ENCODE data around the gene DDIAS.
"Not testable (repeated sequence)": the region's sequence is repeated elsewhere in the genome, so short reads cannot be mapped to it uniquely, and the experiment has no call there.

The DDIAS gene

DNA sequence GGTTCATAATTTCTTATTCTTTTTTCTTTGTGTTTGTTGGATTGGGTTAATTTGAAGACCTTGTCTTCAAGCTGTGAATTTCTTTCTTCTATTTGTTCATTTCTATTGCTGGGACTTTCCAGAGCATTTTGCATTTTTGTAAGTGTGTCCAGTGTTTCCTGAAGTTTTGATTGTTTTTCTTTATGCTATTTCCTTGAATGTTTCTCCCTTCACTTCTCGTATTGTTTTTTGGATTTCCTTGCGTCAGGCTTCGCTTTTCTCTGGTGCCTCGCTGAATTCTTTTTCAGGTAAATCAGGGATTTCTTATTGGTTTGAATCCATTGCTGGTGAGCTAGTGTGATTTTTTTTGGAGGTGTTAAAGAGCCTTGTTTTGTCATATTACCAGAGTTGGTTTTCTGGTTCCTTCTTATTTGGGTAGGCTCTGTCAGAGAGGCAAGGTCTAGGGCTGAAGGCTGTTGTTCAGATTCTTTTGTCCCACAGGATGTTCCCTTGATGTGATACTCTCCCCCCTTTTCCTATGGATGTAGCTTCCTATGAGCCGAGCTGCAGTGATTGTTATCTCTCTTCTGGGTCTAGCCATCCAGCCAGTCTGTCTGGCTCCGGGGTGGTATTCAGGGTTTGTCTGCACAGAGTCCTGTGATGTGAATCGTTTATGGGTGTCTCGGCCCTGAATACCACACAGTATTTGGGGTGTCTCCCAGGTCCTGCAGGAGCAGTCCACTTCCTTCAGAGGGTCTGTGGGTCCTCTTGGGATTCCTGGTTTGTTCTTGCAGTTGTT lies 21.0 kb downstream of the DDIAS start:
- not testable (repeated sequence) for DNase-seq

GRCh38 chr11:82924522-82925224 lies 23.1 kb downstream of the DDIAS start:
- no peak for DNase-seq

DNA sequence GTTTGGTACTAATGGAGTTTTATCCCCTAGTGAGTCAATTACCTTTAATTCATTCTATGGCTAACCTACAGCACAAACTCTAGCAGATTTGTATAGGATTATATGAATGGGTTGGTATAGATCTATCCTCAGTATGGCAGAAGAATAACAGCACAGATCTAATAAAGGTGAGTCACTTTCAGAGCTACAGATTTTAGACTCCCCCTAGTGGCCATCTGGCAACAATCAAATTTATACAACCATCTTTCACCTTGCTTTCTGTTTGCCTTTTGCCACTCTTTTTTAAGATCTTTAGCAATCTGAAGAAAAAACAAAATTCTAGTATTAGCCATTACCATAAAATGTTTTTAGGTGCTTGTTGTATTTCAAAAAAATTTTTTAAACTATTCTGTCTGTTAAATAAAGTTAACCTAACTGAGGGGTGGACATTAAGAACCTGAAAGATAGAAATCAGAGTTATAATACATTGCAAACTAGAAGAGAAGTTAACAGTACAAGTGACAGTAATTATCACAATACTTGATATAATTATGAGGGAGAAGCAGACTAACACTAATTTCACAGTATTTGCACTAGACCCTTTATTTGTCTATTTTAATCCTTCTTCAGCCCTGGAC lies 25.8 kb downstream of the DDIAS start:
- DNase-seq: peak; percentile 65

- no peak for DNase-seq
These were observed 27.6 kb downstream of the DDIAS start for GRCh38 chr11:82929121-82929520.

- no peak for DNase-seq
These were observed 28.7 kb downstream of the DDIAS start for GRCh38 chr11:82930229-82930628.

DNA sequence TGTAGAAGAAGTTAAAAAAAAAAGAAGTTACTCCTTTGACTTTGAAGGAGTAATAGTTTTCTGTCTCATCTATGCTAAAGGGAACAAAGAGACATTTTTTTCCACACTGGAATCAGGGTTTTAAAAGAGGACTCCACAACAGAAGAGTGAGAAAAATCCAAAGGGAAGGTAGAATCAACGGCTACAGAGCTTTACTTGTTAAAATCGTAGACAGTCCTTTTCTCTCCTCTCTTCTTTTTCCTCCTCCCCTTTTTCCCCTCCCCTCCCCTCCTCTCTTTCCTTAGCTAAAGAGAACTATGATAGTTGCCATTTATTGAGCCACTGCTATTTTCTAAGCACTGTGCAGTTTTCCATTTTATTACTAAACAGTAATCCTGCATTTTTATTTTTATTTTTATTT lies 29.2 kb downstream of the DDIAS start:
- no peak for DNase-seq

- no peak for DNase-seq
These were observed 31.0 kb downstream of the DDIAS start for GRCh38 chr11:82932564-82932963.

DNA sequence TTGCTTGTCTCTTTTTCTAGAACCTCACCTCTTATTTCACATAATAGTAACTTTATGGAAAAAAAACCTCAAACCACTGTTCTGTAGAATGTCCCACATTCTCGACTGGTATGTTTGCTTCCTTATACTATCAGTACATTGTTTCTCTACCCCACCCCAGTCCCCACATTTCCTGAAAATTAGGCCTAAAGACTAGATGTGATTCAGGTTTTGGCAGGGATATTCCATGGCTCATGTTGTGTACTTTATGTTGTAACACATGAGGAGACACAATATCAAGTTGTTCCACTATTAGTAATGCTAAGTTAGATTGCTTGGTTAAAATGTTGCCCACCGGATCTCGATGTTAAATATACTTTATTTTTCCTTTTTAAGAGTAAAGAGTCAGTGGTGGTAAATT lies 34.7 kb downstream of the DDIAS start:
- no peak for DNase-seq

DNA sequence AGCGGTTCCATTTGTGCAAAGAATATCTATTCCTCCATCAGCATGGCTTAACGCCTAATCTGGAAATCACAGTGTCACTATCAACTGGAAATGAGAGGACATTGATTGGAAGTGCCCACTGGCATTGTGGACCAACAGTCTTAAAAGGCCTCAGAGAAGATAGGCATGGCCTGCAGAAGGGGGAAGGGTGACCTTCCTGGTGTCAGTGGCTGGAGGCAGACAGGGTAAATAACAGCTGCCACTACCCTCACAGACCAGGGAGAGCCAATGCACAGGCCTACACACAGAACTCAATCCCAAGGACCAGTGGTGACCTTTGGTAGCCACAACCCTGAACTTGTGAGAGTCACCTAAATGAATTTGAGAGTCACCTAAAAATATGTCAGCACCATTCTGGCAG lies 36.0 kb downstream of the DDIAS start:
- DNase-seq: no peak

DNA sequence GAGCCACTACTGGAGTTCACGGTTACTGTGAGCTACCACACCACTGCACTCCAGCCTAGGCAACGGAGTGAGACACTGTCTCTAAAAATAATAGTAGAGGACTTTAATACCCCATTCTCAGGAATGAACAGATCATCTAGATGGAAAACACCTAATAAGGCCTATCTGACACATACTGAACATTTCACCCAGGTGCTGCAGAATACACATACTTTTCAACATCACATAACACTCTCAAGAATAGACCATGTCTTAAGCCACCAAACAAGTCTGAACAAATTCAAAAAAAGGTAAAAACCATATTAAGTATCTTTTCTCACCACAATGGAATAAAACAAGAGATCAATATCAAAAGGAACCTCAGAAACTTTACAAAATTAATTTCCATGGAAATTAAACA lies 37.9 kb downstream of the DDIAS start:
- no peak for DNase-seq

DNA sequence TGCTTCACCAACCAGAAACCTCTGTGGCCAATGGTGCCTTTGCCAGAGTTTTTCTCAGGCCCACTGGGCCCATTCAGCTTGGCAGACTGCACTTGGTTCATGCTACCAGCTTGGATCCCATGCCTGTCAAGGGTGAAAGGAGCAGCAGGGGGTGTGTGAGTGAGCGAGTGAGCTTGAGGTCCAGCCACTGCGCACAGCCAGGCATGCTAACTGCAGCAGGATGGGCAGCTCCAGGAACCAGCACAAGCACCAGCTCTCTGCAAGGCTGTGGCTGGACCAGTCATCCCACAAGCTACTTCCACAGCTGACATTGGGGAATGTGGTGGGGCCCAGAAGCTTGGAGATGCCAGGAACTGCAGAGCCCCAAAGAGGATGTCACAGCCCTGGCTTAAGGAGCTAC lies 40.8 kb downstream of the DDIAS start:
- DNase-seq: no peak

DNA sequence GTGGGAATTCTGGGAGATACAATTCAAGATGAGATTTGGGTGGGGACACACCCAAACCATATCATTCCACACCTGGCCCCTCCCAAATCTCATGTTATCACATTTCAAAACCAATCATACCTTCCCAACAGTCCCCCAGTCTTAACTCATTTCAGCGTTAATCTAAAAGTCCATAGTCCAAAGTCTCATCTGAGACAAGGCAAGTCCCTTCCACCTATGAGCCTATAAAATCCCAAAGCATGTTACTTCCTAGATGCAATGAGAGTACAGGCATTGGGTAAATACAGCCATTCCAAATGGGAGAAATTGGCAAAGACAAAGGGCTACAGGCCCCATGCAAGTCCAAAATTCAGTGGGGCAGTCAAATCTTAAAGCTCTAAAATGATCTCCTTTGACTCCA lies 41.9 kb downstream of the DDIAS start:
- DNase-seq: not testable (repeated sequence)

GRCh38 chr11:82944198-82944597 lies 42.7 kb downstream of the DDIAS start:
- DNase-seq: no peak

DNA sequence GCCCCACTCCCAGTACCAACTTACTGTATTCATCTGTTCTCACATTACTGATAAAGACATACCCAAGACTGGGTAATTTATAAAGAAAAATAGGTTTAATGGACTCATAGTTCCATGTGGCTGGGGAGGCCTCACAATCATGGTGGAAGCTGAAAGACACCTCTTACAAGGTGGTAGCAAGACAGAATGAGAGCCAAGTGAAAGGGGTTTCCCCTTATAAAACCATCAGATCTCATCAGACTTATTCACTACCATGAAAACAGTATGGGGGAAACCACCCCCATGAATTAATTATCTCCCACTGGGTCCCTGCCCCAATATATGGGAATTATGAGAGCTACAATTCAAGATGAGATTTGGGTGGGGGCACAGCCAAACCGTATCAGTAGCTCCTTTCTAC lies 43.5 kb downstream of the DDIAS start:
- DNase-seq: not testable (repeated sequence)

DNA sequence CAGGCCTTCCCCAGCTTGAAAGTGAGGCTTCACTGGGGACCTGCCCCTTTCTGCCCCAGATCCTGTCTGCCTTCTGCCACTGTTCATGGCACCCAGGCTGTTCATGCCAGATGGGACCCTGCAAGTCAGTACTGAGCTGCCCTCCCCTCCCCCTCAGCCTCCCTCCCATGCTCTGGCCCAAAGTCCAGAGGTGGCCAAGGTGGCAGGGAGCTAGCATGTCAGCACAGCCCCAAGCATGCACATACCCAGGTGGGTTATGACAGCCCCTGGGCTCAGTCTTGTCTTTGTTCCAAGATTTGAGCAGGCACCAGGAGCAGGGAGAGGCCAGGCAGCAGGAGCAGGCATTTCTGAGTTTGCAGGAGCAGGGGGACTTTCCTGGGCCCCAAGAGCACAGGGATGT lies 44.1 kb downstream of the DDIAS start:
- no peak for DNase-seq

GRCh38 chr11:82949352-82949751 lies 47.8 kb downstream of the DDIAS start:
- no peak for DNase-seq

DNA sequence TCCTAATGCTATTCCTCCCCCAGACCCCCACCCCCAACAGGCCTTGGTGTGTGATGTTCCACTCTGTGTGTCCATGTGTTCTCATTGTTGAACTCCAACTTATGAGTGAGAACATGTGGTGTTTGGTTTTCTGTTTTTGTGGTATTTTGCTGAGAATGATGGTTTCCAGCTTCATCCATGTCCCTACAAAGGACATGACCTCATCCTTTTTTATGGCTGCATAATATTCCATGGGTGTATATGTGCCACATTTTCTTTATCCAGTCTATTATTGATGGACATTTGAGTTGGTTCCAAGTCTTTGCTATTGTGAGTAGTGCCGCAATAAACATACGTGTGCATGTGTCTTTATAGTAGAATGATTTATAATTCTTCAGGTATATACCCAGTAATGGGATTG lies 49.0 kb downstream of the DDIAS start:
- not testable (repeated sequence) for DNase-seq

GRCh38 chr11:82955736-82956453 lies 54.4 kb downstream of the DDIAS start:
- DNase-seq: peak; percentile 38

GRCh38 chr11:82959987-82960778 lies 58.6 kb downstream of the DDIAS start:
- peak; percentile 75 for DNase-seq

- DNase-seq: no peak
These were observed 59.2 kb downstream of the DDIAS start for GRCh38 chr11:82960779-82961143.

GRCh38 chr11:82962021-82962420 lies 60.5 kb downstream of the DDIAS start:
- DNase-seq: not testable (repeated sequence)

DNA sequence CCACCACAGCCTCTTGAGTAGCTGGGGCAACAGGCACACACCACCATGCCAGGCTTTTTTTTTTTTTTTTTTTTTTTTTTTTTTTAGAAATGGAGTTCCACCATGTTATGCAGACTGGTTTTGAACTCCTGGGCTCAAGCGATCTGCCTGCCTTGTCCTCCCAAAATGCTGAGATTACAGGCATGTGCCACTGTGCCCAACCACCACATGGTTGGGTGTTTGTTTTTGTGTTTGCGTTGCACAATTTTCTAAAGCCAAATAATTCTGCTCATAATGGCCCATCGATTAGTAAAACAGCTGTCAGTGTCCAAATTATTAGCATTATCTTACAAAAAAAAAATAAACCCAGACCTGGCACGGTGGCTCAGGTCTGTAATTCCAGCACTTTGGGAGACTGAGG lies 65.8 kb downstream of the DDIAS start:
- DNase-seq: no peak

- no peak for DNase-seq
These were observed 68.3 kb downstream of the DDIAS start for GRCh38 chr11:82969811-82970210.

All from activated CD4-positive, alpha-beta T cell treated with anti-CD3 and anti-CD28 coated beads, Interleukin-2, Interleukin-6, amounts not matched to agents 100 ng/mL and 50 ng/mL, durations not matched to agents 16 hours and 8 hours (primary cell).